ENCODE measurements around the gene COMT.
"Not testable (repeated sequence)": the region's sequence is repeated elsewhere in the genome, so short reads cannot be mapped to it uniquely, and the experiment has no call there.

The COMT gene

DNA sequence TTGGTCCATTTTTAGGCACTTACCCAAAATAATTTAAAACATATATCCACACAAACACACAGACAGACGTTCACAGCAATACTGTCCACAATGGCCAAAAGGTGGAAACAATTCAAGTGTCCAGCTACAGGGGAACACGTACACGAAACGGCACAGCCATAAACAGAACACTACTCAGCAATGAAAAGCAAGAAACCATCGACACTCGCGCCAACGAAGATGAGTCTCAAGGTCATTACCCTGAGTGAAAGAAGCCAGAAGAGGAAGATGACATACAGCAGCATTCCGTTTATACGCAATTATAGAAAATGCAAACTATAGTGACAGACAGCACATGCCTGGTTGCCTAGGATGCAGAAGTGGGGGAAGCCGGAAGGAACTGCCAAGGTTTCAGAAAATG is 13.4 kb upstream of the COMT start:
- no peak for DNase-seq (ENCODE audit: low read depth in 1 of 2, low spot score in 1 of 2)

DNA sequence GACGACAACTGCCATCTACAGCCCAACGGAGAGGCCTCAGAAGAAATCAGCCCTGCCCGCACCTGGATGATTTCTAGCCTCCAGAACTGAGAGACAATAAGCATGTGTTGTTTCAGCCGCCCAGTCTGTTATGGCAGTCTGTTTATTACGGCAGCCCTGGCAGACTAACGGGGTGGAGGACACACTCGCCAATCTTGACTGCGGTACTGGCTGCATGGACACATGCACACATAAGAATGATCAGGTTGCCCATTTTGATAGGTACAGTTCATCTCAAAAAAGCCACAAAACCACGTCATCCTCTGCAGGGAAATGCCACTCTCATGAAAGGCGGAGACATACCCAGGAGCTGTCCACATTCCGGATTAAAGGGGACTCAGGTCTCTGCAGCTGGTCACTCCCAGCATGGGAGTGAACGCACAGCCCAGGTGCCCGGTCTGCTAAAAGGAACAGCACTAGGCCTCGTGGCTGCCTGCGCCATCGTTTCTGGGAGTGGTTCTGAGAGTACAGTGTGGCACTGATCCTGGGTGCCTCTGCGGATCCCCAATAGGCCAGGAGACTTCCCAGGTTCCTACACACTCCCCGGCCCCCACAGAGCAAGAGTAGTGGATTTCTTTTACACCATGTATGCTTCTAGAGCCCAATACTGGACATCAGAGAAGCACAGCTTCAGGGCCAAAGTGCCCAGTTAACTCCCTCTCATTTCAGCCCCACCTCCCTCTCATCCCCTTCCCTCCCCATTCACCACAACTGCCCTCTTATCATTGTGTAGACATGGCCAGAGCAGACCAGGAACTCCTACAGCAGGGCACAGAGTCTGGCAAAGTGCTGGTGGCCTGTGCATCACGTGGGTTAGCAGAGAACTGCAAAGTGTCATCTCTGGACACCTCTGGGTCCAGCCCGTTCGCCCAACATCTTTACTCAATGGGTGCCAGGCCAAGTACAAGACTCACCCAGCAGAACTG is 11.7 kb upstream of the COMT start:
- DNase-seq (ENCODE audit: low read depth in 1 of 2, low spot score in 1 of 2) = no peak

DNA sequence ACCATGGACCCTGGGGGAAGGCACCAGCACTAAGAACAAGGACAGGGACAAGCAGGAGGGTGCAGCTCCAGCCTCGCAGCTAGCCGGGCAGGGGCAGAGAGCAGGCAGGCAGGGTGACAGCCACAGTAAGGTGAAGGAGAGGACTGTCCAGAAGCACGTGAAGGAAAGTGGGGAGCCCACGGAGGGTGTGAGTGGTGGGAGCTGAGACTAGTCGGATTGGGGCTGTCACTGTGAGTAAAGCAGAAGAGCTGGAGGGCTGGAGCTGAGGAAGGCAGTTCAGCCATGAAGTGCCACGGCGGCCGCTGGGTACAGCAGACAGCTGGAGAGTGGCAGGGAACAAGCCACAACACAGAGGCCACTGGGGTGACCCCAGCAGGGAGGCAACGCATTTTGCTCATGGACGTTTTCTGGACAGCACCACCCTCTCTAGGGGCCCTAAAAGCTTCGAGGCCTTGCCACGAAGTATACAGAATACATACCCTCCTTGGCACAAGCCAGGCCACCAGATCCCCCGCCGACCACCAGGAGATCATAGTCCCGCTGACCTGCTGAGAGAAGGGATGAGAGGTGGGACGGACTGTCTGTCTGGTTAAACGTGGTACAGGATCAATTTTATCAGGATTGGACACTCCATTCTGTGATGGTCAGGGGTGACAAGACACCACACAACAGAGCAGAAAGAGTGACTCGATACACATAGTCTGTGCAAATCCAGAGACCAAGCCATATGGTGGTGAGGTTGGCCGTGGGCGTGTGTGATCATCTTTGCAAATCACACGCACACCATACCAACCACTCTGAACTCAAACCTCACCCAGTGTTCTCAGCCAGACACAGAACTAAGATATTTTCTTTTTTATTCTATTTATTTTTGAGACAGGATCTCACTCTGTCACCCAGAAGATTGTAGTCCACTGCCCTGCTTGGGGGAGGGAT is 10.8 kb upstream of the COMT start:
- DNase-seq (ENCODE audit: low read depth in 1 of 2, low spot score in 1 of 2) = no peak

DNA sequence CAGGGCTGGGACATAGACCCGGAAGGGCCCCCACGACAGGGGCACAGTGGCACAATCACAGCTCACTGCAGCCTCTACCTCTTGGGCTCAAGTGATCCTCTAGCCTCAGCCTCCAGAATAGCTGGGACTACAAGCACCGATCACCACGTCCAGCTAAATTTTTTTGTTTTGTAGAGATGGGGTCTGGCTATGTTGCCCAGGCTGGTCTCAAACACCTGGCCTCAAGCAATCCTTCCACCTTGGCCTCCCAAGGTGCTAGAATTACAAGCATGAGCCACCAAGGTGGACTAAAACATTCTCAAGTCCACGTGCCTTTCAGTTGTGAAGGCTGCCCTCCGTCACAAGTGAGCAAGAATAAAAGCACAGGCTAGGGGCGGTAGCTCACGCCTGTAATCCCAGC is 10.1 kb upstream of the COMT start:
- DNase-seq (ENCODE audit: low read depth in 1 of 2, low spot score in 1 of 2) = no peak

DNA sequence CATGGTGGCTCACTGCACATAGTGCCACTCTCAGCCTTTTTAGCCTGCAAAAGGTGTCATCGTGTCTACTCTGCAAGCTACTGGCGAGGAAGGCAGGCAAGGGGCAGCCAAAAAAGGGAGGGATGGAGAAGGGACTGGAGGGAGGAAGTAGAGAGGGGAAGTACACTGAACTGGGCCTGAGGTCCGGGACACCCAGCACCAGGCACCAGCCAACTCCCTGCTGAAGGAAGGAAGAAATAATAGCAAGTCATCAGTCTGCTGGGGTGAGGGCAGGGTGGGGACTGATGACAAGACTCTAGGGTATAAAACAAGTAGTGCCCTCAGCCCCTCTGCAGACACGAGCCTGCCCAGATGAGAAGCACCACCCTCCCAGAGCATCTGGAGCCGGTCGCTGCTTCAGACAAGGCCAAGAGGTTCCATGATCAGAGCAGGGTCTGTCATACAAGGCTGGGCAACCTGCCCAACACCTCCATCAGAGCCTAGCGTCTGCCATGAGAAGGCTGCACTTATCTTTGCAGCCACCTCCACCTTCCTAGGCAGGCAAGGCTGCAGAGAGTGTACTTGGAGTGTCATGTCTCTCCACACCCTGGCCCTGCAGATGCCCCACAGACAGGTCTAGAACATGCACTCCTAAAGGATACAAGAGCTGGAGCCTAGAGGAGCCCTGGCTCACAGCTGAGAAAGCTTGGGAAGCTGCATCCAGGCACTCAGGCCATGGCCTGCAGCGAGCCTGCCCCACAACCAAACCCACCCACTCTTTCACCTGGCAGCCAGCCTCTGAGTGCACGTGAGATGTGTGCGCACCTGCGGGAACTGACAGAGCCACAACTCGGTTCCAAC is 9.0 kb upstream of the COMT start:
- no peak for DNase-seq (ENCODE audit: low read depth in 1 of 2, low spot score in 1 of 2)

DNA sequence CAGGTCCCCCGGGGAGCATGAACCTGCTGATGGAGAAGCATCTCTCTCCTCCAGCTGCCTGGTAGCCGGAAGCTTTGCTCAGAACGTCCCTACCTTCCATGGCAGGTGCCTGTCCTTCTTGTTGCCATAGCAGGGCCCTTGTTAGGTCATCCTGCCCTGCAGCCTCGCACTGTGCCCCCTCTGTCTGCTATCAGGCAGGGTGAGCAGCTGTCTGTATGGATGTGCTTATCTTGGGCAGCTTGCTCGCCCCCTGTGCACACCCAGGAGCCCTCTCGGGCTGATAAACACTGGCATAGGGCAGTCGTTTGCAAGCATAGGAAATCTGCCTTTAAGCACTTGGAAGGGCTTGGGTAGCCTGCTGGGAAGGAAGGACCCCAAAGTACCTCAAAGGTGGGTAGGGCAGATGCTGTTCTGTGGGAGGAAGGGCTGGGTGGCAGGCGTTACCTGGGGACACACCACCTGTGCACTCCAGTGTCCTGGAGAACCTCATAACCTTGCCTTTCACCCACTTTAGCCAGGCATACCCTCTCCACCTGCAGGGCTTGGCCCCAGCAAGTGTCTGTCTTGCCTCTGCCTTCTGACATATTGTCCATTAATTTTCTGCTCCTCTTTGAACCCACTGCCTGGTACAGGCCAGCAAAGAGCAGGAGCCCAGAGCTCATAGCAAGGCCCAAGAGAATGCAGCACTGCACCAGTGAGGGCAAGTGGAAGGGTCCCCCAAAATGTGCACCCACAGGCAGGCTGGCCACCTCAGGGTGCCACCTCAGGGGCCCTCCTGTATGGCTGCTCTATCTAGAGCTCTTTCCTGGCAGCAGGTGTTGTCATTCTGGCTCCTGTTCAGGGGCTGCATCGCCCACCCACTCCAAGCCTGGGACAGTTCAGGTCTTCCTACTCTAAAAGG is 8.0 kb upstream of the COMT start:
- no peak for DNase-seq (ENCODE audit: low read depth in 1 of 2, low spot score in 1 of 2)

DNA sequence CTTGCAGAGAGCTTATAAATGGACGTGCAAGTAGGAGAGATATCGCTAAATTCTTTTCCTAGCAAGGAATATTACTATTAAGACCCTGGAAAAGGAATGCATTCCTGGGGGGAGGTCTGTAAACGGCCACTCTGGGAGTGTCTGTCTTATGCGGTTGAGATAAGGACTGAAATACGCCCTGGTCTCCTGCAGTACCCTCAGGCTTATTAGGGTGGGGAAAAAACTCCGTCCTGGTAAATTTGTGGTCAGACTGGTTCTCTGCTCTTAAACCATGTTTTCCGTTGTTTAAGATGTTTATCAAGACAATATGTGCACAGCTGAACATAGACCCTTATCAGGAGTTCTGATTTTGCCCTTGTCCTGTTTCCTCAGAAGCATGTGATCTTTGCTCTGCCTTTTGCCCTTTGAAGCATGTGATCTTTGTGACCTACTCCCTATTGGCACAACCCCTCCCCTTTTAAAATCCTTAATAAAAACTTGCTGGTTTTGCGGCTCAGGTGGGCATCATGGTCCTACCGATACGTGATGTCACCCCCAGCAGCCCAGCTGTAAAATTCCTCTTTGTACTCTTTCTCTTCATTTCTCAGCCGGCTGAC is 6.4 kb upstream of the COMT start:
- not testable (repeated sequence) for DNase-seq (ENCODE audit: low read depth in 1 of 2, low spot score in 1 of 2)

DNA sequence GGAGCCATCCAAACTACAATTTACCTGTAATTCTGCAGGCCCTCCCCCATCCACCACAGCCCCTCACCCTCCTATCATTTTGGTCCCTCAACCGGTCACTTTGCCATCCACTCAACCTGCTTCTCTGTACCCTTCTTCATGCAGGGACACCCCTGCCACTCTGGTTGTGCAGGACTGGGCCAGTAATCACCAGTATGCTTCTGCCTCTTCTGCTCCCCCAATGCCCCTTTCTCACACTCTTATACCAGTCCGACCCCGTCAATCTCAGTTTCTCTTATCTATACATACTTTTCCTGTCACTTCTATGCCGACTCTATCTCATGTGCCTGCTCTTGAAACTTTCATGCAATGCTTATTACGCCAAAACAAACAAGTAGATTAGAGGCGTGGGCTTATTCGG is 5.1 kb upstream of the COMT start:
- DNase-seq (ENCODE audit: low read depth in 1 of 2, low spot score in 1 of 2) = no peak

DNA sequence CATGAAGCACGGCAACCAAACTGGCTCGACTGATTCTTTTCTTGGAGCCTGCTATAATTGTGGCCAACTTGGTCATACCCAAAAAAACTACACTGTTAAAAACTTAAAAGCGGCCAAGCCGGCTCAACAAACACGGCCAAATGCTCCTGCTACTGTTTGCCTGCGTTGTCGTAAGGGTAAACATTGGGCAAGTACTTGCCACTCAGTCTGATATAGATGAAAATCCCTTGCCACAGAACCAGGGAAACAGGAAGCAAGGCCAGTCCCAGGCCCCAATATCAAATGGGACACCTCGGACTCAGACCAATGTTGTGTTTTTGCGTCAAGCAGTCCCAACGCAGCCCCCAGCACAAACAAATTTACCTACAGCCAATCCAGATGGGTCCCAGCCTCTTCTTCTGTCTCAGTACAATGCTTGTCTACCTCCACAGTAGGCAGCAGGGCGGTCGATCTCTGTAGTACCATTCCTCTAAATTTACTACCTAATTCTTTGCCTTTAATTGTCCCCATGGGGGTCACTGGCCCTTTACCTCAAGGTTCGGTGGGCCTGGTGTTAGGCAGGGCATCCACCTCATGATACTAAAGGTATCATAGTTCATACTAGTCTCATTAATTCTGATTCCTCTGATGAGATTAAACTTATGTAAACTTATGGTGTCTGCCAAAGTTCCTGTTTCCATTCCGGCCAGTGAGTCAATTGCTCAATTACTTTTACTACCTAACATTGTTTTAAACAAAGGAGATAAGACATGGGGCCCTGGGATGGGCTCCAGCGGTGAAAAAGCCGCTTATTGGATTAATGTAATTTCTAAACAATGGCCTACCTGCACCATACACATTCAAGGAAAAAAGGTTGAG is 3.7 kb upstream of the COMT start:
- no peak for DNase-seq (ENCODE audit: low read depth in 1 of 2, low spot score in 1 of 2)

DNA sequence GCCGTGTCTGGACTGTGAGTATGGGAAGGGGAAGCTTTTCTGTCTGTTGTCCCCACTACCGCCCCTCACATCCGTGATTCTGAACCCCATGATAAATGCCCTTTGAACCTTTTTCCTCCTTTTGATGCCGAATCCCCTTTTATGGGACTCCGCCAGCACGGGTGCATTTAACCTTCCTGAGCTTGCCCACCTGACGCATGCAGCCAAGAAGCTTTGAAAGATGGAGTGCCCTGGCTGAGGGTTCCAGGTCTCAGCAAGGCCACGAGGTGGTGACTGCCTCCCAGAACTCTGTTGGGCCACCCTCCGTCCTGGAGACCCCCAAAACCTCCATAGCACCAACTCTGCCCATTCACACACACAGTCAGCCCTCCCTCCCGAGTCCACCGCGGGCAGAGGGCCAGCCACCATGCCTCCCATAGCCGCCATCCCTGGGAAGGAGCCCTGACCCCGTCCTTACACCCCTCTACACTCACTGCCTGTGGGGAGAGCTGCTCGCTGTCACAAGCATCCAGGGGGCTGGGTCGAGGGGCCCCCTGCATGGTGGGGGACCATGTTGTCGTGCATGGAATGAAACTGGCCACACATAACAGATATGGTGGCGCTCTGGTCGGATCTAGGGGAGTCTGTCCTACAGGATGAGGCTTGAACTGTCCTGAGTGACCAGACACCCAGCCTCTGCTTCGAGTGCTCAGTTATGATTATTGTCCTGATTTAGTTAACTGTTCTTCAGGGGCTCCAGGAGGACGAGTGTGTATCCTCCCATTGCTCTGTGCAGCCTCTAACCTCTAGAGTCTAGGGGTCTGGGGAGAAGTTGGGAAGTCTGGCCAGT is 822 bp upstream of the COMT start:
- DNase-seq (ENCODE audit: low read depth in 1 of 2, low spot score in 1 of 2) = no peak

DNA sequence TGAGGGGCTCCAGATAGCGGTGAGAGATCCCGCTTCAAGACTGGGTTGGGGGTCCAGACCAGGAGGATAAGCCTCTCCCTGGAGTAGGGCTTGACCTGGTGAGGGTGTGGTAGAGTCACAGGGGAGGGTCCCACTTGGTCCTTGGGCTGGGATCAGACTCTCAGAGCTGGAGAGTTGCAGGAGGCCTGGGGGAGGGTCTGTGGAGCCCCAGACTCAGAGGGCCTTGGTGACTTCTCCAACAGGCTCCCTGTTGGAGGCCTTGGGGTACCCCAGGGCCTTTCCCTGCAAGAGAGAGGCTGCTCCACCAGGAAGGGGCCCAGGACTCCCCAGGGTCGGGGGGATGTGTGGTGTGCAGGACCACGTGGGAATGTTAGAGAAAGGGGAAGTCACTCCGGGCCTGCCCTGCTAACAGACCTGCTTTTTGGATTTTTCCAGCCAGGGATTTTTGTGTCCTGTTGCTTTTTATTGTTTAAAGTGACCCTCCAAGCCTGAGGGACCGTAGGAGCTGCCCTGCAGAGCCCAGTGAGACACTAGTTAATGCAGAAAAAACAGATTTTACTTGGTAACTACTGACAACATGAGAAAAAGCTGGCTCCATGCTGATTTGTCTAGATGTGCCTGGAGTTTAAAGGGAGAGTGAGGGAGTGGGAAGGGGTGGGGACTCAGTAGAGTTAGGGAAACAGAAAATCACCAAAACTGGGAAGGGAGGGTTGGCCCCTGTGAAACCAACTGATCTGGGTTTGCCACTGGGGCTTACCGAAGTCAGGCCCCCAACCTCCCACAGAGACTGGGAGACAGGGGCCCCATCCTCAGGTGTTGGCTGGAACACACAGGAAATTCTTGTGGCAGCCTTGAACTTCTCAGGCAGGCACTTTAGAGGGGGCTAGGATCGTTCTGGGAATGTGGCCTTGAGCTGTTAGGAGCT is 847 bp downstream of the COMT start:
- DNase-seq (ENCODE audit: low read depth in 1 of 2, low spot score in 1 of 2) = no peak

DNA sequence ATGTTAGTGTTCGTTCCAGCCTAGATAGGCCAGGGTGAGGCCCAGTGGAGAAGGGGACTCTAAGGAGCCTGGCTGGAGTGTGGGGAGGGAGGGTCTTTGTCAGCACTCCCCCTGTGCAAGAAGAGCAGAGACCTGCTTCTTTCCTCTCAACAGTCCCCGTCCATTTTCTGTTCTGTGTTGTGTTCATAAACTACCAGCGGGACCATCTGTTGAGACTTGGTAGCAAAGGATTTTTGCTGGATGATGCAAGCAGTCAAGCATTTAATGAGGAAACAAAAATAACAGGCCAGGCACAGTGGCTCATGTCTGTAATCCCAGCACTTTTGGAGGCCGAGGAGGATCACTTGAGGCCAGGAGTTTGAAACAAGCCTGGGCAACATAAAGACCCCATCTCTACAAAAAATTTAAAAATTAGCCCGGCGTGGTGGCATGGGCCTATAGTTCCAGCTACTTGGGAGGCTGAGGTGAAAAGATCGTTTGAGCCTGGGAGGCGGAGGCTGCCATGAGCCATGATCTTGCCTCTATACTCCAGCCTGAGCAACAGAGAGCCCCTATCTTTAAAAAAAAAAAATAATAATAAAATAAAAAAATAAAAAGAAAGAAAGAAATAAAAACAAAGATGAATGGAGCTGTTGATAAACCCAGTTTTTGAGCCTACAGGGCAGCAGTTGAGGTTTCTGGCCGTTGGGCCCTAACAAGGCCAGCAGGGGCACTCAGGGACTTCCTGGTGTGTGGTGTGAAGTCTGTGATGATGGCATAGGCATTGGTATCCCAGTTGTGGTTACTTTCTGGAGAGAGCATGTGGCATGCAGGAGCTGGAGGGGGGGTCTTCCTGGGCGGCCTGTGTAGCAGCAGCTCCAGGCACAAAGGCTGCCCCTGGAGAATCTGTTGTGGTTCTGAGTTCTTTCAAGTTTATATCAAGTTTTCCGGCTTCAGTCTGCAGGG is 1.8 kb downstream of the COMT start:
- no peak for DNase-seq (ENCODE audit: low read depth in 1 of 2, low spot score in 1 of 2)

DNA sequence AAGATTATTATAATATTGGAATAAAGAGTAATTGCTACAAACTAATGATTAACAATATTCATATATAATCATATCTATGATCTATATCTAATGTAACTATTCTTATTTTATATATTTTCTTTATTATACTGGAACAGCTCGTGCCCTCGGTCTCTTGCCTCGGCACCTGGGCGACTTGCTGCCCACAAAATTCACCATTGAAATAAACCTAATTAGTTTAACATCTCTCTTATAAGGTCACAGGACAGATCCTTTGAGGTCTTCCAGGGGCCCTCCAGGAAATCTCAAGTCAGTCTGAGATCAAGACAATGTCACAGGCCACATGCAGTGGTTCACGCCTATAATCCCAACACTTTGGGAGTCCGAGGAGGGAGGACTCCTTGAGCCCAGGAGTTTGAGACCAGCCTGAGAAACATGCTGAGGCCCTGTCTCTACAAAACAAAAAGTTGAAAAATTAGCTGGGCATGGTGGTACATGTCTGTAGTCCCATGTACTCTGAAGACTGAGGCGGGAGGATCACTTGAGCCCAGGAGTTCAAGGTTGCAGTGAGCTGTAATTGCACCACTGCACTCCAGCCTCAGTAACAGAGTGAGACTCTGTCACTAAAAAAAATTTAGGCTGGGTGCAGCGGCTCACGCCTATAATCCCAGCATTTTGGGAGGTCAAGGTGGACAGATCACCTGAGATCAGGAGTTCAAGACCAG is 6.6 kb downstream of the COMT start:
- DNase-seq (ENCODE audit: low read depth in 1 of 2, low spot score in 1 of 2) = no peak

DNA sequence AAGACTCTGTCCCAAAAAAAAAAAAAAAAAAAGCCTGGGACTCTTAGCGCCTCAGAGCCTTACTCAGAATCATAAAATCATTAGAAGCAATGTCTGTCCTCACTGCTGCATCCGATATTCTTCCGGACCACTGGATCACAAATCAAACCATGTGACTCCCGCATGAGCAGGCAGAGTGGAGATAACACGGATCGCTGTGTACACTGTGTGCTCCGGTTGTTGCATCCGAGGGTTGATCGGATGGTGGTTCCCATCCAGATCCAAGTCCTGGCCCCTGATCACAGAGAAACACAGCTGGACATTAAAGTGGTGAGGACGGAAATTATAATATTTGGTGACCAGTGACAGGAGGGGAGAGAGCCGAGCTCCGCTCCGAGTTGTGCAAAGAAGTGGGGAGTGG is 9.8 kb downstream of the COMT start:
- DNase-seq (ENCODE audit: low read depth in 1 of 2, low spot score in 1 of 2) = no peak

Measured in activated CD4-positive, alpha-beta T cell treated with anti-CD3 and anti-CD28 coated beads, Interleukin-2, amount 50 U/mL, for 24 hours (primary cell).